Mesodermal cell (in vitro differentiated cells): ENCODE data around the gene SYT9.

Source experiments
- H3K27ac ChIP-seq: 2 replicates; pipeline ENCODE4 v1.7.0; 2013; ENCODE audit warnings: mild to moderate bottlenecking, low read depth, low read length, moderate library complexity; ENCODE audit not compliant: severe bottlenecking
- H3K36me3 ChIP-seq: 2 replicates; pipeline ENCODE4 v1.7.1; 2013; ENCODE audit warnings: mild to moderate bottlenecking, low read length, moderate library complexity; ENCODE audit not compliant: control insufficient read depth, insufficient read depth
- H3K4me1 ChIP-seq: one replicate; pipeline ENCODE4 v1.7.1; 2013; ENCODE audit warnings: mild to moderate bottlenecking, low read length; ENCODE audit not compliant: insufficient read depth, control insufficient read depth, poor library complexity, severe bottlenecking
- H3K4me3 ChIP-seq: 2 replicates; pipeline ENCODE4 v1.7.0; 2013; ENCODE audit warnings: low read length, control low read depth, mild to moderate bottlenecking; ENCODE audit not compliant: insufficient read depth, poor library complexity, severe bottlenecking; ENCODE audit errors: extremely low read depth
- H3K9me3 ChIP-seq: 2 replicates; pipeline ENCODE4 v1.7.1; 2013; ENCODE audit warnings: mild to moderate bottlenecking, low read length, moderate library complexity; ENCODE audit not compliant: control insufficient read depth
- WGBS, 2 experiments: methylation state at CpG; one replicate each; pipeline ENCODE4 v1.1.5; 2013; ENCODE audit warnings: missing lambda C conversion rate in 2 of 2; ENCODE audit not compliant: insufficient coverage in 2 of 2; 5-methylcytosine and 5-hydroxymethylcytosine counted together

SYT9 gene

GRCh38 chr11:7467652-7468051 is 215.9 kb downstream of the SYT9 start:
- no peaks in the 10 kb centered on the region for H3K4me1 ChIP-seq
- no peak overlapping the region for H3K4me3 ChIP-seq
- H3K36me3 ChIP-seq = no peaks in the 10 kb centered on the region
- H3K9me3 ChIP-seq = no peaks in the 10 kb centered on the region
- no peak overlapping the region for H3K27ac ChIP-seq
- WGBS, 2 experiments = 84 to 87% methylated on average over 2 of the region's 2 CpGs

- Histone ChIP-seq H3K36me3 (no peaks in the 10 kb centered on the region), H3K9me3 (no peaks in the 10 kb centered on the region), H3K27ac (no peak overlapping the region), H3K4me3 (no peak overlapping the region), H3K4me1 (no peaks in the 10 kb centered on the region)
- 94% methylated on average over 2 of the region's 5 CpGs for WGBS, 2 experiments
Observed at GRCh38 chr11:7469351-7469865, 217.7 kb downstream of the SYT9 start.

DNA sequence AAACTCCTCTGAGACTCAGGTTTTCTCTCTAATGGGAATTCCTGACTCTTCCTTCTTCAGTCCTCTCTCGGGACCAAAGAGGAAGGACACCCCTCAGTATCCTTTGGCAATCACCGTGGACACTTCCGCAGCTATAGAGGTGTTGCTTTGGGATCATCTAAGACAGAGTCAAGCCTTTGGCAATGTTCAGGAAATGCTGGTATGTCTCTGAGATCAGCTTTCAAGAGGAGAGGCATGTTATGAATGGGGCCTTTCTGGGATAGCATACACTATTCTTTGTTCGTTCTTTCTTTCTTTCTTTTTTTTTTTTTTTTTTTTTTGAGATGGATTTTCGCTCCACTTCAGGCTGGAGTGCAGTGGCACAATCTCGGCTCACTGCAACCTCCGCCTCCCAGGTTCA is 219.4 kb downstream of the SYT9 start:
- Histone ChIP-seq H3K4me3 (no peak overlapping the region), H3K36me3 (no peaks in the 10 kb centered on the region), H3K27ac (no peak overlapping the region), H3K9me3 (no peaks in the 10 kb centered on the region), H3K4me1 (no peaks in the 10 kb centered on the region)
- 94% methylated on average over 3 of the region's 7 CpGs; no CpG with 5 or more reads in 1 of the 2 experiments for WGBS, 2 experiments

GRCh38 chr11:7473717-7474116 is 222.0 kb downstream of the SYT9 start:
- H3K9me3 ChIP-seq = no peaks in the 10 kb centered on the region
- H3K4me3 ChIP-seq = no peak overlapping the region
- WGBS, 2 experiments = 21 to 43% methylated on average over 1 of the region's 1 CpG
- H3K36me3 ChIP-seq = no peaks in the 10 kb centered on the region
- H3K27ac ChIP-seq = no peak overlapping the region
- no peaks in the 10 kb centered on the region for H3K4me1 ChIP-seq

- WGBS, 2 experiments = 60 to 80% methylated on average over 1 of the region's 2 CpGs
- no peaks in the 10 kb centered on the region for H3K36me3 ChIP-seq
Observed at GRCh38 chr11:7480113-7480512, 228.4 kb downstream of the SYT9 start.

GRCh38 chr11:7484131-7484530 is 232.4 kb downstream of the SYT9 start:
- H3K9me3 ChIP-seq = no peaks in the 10 kb centered on the region
- no peaks in the 10 kb centered on the region for H3K36me3 ChIP-seq
- WGBS, 2 experiments = 94 to 96% methylated on average over 2 of the region's 3 CpGs
- no peak overlapping the region for H3K4me3 ChIP-seq
- H3K27ac ChIP-seq = no peak overlapping the region
- peaks cover 9% of the 10 kb centered on the region for H3K4me1 ChIP-seq

More at GRCh38 chr11:7480113-7480512, 228.4 kb downstream of the SYT9 start:
- H3K4me3 ChIP-seq = no peak overlapping the region
- H3K4me1 ChIP-seq = peaks cover 4% of the 10 kb centered on the region
- no peak overlapping the region for H3K27ac ChIP-seq
- H3K9me3 ChIP-seq = no peaks in the 10 kb centered on the region

GRCh38 chr11:7484645-7485044 is 232.9 kb downstream of the SYT9 start:
- WGBS, 2 experiments = 40 to 83% methylated on average over 1 of the region's 3 CpGs
- H3K4me1 ChIP-seq = peaks cover 9% of the 10 kb centered on the region
- H3K27ac ChIP-seq = peak overlapping the region; percentile 48
- H3K4me3 ChIP-seq = no peak overlapping the region
- no peaks in the 10 kb centered on the region for H3K9me3 ChIP-seq
- no peaks in the 10 kb centered on the region for H3K36me3 ChIP-seq

DNA sequence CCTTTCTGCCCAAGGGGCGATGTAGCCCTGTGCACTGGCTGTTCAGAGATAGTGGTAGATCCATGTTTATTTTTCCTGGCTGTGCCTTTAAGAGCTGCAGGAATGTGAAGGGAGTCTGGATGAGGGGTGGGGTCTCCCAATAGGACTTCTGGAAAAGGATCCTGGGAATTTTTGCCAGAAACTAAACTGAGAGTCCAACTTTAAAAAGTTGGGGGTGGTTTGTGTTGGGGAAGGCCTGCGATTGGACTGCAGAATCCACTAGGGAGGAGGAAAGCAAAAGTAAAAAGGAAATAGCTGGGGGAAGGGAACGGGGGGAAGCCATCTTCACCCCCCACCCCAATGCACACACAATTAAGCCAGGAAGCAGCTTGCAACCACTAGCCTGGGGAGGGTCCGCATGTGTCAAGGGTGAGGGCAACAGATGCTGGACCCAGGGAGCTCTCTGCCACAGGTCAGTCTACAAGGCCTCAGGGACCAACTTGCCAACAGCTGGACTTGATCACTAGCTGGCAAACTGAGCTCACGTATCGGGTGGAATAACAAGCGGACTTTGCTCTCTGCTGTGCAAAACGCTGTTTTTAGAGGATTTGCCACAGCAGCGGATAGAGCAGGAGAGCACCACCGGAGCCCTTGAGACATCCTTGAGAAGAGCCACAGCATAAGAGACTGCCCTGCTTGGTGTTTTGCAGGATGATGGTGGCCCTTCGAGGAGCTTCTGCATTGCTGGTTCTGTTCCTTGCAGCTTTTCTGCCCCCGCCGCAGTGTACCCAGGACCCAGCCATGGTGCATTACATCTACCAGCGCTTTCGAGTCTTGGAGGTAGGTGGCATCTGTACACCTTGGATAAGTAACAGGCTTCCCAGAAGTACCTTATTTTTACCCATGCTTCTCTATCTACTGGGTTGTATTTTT is 233.7 kb downstream of the SYT9 start, which contains the start of gene OLFML1:
TSS of gene OLFML1 (plus strand) at position 321 of the 912 bp plus-strand sequence. CDS start at position 691, 370 bp downstream.
- H3K36me3 ChIP-seq = no peaks in the 10 kb centered on the region
- H3K9me3 ChIP-seq = no peaks in the 10 kb centered on the region
- WGBS, 2 experiments = 94 to 97% methylated on average over 13 to 14 of the region's 15 CpGs
- H3K4me3 ChIP-seq = no peak within 1 kb of the TSS
- H3K27ac ChIP-seq = peak within 1 kb of the TSS; percentile 48
- H3K4me1 ChIP-seq = peaks cover 14% of the 10 kb centered on the region

- no peaks in the 10 kb centered on the region for H3K36me3 ChIP-seq
- H3K9me3 ChIP-seq = no peaks in the 10 kb centered on the region
- H3K4me3 ChIP-seq = no peak overlapping the region
- H3K27ac ChIP-seq = no peak overlapping the region
- 90 to 100% methylated on average over 1 to 2 of the region's 2 CpGs for WGBS, 2 experiments
- H3K4me1 ChIP-seq = peaks cover 17% of the 10 kb centered on the region
Observed at GRCh38 chr11:7486098-7486780, 234.5 kb downstream of the SYT9 start.

- 87 to 97% methylated on average over 4 to 6 of the region's 6 CpGs for WGBS, 2 experiments
- Histone ChIP-seq H3K36me3 (no peaks in the 10 kb centered on the region), H3K27ac (no peak overlapping the region), H3K4me3 (no peak overlapping the region), H3K4me1 (peaks cover 17% of the 10 kb centered on the region), H3K9me3 (no peaks in the 10 kb centered on the region)
Observed at GRCh38 chr11:7486781-7487140, 235.1 kb downstream of the SYT9 start.
